Measurements from ENCODE around the gene TTLL9. TPM values are rescaled to one million over a fixed set of nuclear protein-coding genes. Genes with fewer than 3 reads are reported as not detected.

Gene TTLL9
- polyA plus RNA-seq, 1 donor (not counting 4 experiments of a cell fraction or from before 2014, with no cell fraction given) = not detected

- Histone ChIP-seq H4K20me1 (ENCODE audit: control insufficient read depth, extremely low read depth, insufficient read depth, low read length) (peaks cover 3% of the 10 kb centered on the region), H3K9me3 (ENCODE audit: control insufficient read depth, low read depth, low read length) (no peaks in the 10 kb centered on the region), H3K36me3 (ENCODE audit: control insufficient read depth in 2 of 2, extremely low read depth in 1 of 2, insufficient read depth in 2 of 2, low read length in 2 of 2) (no peaks in the 10 kb centered on the region), H3K9ac (ENCODE audit: control insufficient read depth, extremely low read depth, insufficient read depth, low read length) (no peak overlapping the region), H3K4me3 (ENCODE audit: control insufficient read depth in 2 of 3, extremely low read depth in 1 of 3, insufficient read depth in 2 of 3, low read depth in 1 of 3, low read length in 3 of 3) (no peak overlapping the region), H3K9me1 (ENCODE audit: control insufficient read depth, extremely low read depth, insufficient read depth, low read length) (no peaks in the 10 kb centered on the region), H3K4me1 (ENCODE audit: control insufficient read depth, extremely low read depth, insufficient read depth, low read length) (no peaks in the 10 kb centered on the region), H3K79me2 (ENCODE audit: control insufficient read depth, insufficient read depth, low read length) (no peaks in the 10 kb centered on the region), H2AFZ (ENCODE audit: control insufficient read depth, low read length) (no peak overlapping the region), H3K4me2 (ENCODE audit: control insufficient read depth, extremely low read depth, insufficient read depth, low read depth, low read length) (no peak overlapping the region), H3K27ac (ENCODE audit: control insufficient read depth, insufficient read depth, low read length) (no peak overlapping the region), H3K27me3 (ENCODE audit: control insufficient read depth, extremely low read depth, insufficient read depth, low read length) (peaks cover 37% of the 10 kb centered on the region)
- FAIRE-seq (no peak), DNase-seq (ENCODE audit: low read depth, low spot score) (no peak)
- TF ChIP-seq EZH2 (IDR thresholded peaks at IDR 0.05; ENCODE audit: low read length) = no peak
- TF ChIP-seq CTCF (optimal IDR thresholded peaks at IDR 0.05 in 1 of 3, IDR thresholded peaks at IDR 0.05 in 1 of 3, conservative IDR thresholded peaks at IDR 0.05 in 1 of 3; ENCODE audit: extremely low read depth in 1 of 3, insufficient read depth in 2 of 3, low read length in 3 of 3) = no peak
- dilution Hi-C loops (cut with MboI; ENCODE audit: extremely low pct_ligation_motif_present, low sequenced_read_pairs) = no loop called here
Measured at GRCh38 chr20:31842471-31843157, 27.8 kb upstream of the TTLL9 start.

GRCh38 chr20:31843288-31843687, 27.1 kb upstream of the TTLL9 start:
- H2AFZ ChIP-seq (ENCODE audit: control insufficient read depth, low read length) = no peak overlapping the region
- no peak overlapping the region for H3K9ac ChIP-seq (ENCODE audit: control insufficient read depth, extremely low read depth, insufficient read depth, low read length)
- peaks cover 3% of the 10 kb centered on the region for H4K20me1 ChIP-seq (ENCODE audit: control insufficient read depth, extremely low read depth, insufficient read depth, low read length)
- no peaks in the 10 kb centered on the region for H3K36me3 ChIP-seq (ENCODE audit: control insufficient read depth in 2 of 2, extremely low read depth in 1 of 2, insufficient read depth in 2 of 2, low read length in 2 of 2)
- no peak overlapping the region for H3K27ac ChIP-seq (ENCODE audit: control insufficient read depth, insufficient read depth, low read length)
- no peaks in the 10 kb centered on the region for H3K9me1 ChIP-seq (ENCODE audit: control insufficient read depth, extremely low read depth, insufficient read depth, low read length)
- H3K4me2 ChIP-seq (ENCODE audit: control insufficient read depth, extremely low read depth, insufficient read depth, low read depth, low read length) = no peak overlapping the region
- dilution Hi-C loops (cut with MboI; ENCODE audit: extremely low pct_ligation_motif_present, low sequenced_read_pairs) = no loop called here
- H3K9me3 ChIP-seq (ENCODE audit: control insufficient read depth, low read depth, low read length) = no peaks in the 10 kb centered on the region
- DNase-seq (ENCODE audit: low read depth, low spot score) = no peak
- no peak for FAIRE-seq
- no peaks in the 10 kb centered on the region for H3K4me1 ChIP-seq (ENCODE audit: control insufficient read depth, extremely low read depth, insufficient read depth, low read length)
- H3K79me2 ChIP-seq (ENCODE audit: control insufficient read depth, insufficient read depth, low read length) = no peaks in the 10 kb centered on the region
- TF ChIP-seq CTCF (optimal IDR thresholded peaks at IDR 0.05 in 1 of 3, IDR thresholded peaks at IDR 0.05 in 1 of 3, conservative IDR thresholded peaks at IDR 0.05 in 1 of 3; ENCODE audit: extremely low read depth in 1 of 3, insufficient read depth in 2 of 3, low read length in 3 of 3) (no peak), EZH2 (IDR thresholded peaks at IDR 0.05; ENCODE audit: low read length) (no peak)
- H3K4me3 ChIP-seq (ENCODE audit: control insufficient read depth in 2 of 3, extremely low read depth in 1 of 3, insufficient read depth in 2 of 3, low read depth in 1 of 3, low read length in 3 of 3) = no peak overlapping the region
- peaks cover 31% of the 10 kb centered on the region for H3K27me3 ChIP-seq (ENCODE audit: control insufficient read depth, extremely low read depth, insufficient read depth, low read length)
